Muscle of back (tissue), 11 donors: Measurements from ENCODE around the gene PSMD12. TPM values are rescaled to one million over a fixed set of nuclear protein-coding genes. Genes with fewer than 3 reads are reported as not detected.
"Not testable (repeated sequence)": the region's sequence is repeated elsewhere in the genome, so short reads cannot be mapped to it uniquely, and the experiment has no call there.

ENCODE experiments used
- DNase-seq, 3 donors: peaks; one replicate each; pipeline versions ENCODE4 v3.0.0 to v3.0.0-alpha.2; 2013
- polyA plus RNA-seq, 10 donors: library from polyadenylated mRNA; unstranded; fragments of 120-200 nt; gene quantifications; one replicate each; pipeline ENCODE4 v1.2.1, GENCODE V29; 2013; ENCODE audit not compliant: insufficient read length in 10 of 10

The PSMD12 gene
- polyA plus RNA-seq, 10 donors: 30.6 to 39.4 (median 36.1) TPM

GRCh38 chr17:67312265-67312664, 54.1 kb downstream of the PSMD12 start:
- peak in 1 of 3 donors; percentile 18 for DNase-seq

GRCh38 chr17:67311575-67311974, 54.8 kb downstream of the PSMD12 start:
- DNase-seq: no peak

GRCh38 chr17:67310406-67310805, 56.0 kb downstream of the PSMD12 start:
- DNase-seq: no peak

- not testable (repeated sequence) for DNase-seq
Measured at GRCh38 chr17:67305446-67306235, 60.7 kb downstream of the PSMD12 start.

- DNase-seq: no peak
Measured at GRCh38 chr17:67297454-67297960, 68.9 kb downstream of the PSMD12 start.

- no peak for DNase-seq
Measured at GRCh38 chr17:67294451-67295199, 71.8 kb downstream of the PSMD12 start.

GRCh38 chr17:67293251-67294203, 72.8 kb downstream of the PSMD12 start:
- DNase-seq: peak in 2 of 3 donors; percentile 46 to 76

GRCh38 chr17:67290711-67291291, 75.6 kb downstream of the PSMD12 start:
- peak; percentile 58 to 89 (median 76) for DNase-seq

GRCh38 chr17:67290244-67290643, 76.1 kb downstream of the PSMD12 start:
- DNase-seq: no peak

GRCh38 chr17:67289181-67289876, 77.0 kb downstream of the PSMD12 start:
- peak; percentile 68 to 96 (median 89) for DNase-seq

Other genes with a start within 250 kb of the PSMD12 start
- 10 to 100 TPM; 15.4 to 28.5 (median 21.4) TPM for gene HELZ, start 121.4 kb downstream of the PSMD12 start, polyA plus RNA-seq
- gene PITPNC1, start 10.7 kb upstream of the PSMD12 start, polyA plus RNA-seq: 10 to 100 TPM in 7 of 10 donors, 1 to 10 TPM in 3; 8.9 to 15.8 (median 10.8) TPM